ENCODE data around the gene ST6GAL2.

ST6GAL2 gene

DNA sequence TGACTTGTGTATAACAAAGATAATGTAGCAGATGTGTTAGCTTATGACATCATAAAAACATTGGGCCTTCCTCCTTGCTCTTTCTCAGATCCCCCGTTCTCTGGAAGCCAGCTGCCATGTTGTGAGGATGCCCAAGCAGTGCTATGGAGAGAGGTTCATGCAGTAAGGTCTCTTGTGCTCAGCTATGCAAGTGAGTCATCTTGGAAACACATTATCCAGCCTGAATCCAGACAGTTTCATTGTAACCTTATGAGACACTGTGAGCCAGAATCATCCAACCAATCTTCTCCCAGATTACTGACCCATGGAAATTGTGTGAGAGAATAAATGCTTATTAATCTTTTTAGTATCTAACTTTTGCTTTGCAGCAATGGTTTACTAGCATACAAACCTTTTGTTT, 60.8 kb downstream of the ST6GAL2 start:
- no peak for DNase-seq

DNA sequence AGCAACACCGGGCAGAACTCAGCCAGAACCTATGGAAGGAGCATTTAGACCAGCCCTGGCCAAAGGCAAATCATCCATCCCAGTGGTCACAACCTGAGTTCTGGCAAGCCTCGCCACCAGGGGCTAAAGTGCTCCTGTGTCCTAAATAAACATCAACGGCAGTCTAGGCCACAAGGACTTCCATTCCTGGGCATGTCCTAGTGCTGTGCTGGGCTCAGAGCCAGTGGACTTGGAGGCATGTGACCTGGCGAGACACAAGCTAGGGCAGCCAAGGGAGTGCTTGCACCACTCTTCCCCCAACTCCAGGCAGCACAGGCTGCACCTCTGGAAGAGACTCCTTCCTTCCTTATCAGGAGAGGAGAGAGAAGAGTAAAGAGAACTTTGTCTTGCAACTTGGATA, 69.0 kb downstream of the ST6GAL2 start:
- DNase-seq, result no peak

DNA sequence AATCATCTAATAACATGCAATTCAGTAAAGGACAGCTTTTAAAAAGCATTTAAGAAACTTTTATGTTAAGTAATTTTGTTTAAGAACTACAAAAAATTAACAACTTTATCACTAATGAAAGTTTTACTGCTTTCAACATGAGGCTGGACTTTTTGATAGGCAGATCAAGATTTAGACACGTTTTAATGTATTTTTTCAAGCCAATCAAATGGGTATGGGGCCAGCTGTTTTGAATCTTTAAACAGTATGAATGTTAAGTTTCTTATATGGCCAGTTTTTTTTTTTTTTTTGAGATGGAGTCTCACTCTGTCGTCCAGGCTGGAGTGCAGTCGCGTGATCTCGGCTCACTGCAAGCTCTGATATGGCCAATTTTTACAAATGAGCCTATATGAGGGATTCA, 73.1 kb downstream of the ST6GAL2 start:
- no peak for DNase-seq

DNA sequence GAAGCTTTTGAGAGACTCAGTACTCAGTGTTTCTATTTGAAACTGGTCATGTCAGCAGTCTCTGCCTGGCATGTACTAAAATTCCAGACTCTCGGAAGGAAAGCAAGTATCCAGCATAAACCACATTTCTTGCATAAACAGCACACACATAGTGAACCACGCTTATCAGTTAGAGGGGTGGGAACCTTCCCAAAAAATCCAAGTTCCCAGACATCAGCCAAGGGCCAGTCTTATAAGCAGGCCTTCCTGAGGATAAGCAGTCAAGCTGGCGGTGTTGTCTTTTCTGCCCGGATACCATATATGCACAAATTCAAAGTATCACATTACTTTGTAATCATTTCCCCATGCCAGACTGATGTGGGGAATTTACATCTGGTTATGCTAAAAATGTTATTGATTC, 73.6 kb downstream of the ST6GAL2 start:
- no peak for DNase-seq

DNA sequence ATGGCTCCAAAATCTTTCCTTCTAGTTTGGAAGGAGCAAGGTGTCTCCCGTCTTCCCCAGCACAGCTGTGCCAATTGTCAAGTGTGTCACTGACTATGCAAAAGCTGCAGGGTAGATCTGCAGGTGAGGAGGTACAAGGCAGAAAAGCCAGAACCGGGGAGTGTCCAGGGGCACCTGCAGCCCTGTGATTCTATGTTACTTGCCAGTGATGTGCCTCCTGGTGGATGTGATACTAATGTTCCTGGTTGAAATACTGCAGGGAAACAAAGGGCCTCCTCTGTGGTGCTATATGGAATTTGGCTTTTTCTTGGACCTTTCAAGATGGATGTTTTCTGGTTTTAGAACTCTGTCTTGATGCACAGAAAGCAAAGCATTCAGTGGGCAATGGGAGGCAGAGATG, 80.3 kb downstream of the ST6GAL2 start:
- DNase-seq, result no peak

DNA sequence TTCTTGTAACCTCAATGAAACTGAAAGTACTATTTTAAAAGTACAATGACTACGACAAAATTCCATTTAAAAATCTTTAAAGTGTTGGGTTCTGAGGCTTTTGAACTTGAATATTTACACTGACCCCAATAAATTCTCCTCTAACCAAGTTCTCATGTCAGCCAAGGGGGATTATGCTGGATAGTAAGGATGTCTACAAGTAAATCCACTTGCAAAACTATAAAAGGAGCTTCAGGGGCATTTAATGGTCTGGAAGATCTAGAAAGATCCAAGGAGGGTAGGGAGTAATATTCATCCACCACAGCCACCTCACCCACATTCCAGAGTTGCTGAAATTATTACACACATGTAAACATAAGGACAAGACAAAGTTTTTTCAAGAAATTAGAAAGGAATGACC, 81.8 kb downstream of the ST6GAL2 start:
- no peak for DNase-seq

DNA sequence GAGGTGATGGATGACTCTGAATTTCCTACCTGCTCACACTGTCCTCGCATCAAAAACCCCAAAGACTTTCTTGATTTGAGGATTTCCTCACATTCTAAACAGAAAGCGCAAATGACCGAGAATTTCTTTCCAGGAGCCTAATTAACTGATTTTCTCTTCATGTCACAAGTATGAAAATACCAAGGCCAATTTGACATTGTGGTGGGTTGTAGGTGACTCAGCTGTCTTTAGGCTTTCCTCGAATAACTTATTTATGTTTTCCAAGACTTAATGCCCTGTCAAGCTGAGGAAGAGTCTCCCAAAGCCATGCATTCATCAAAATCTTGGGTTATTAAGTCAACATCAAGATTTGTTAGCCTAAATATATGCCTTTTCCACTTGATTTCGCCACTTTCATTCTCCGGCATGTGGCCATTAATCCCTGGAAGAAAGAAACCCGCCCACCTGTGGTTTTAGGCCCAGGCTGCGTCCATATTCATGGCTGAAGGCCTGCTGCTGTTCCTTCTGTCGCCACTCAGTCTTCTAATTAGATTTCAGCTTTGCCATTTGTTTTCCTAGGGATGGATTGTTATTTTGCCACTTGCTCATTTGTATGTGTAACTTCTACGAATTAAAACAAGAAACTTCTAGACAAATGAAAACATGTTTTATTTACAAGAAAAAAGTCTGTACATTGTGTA, 84.9 kb downstream of the ST6GAL2 start:
- no peak for DNase-seq

DNA sequence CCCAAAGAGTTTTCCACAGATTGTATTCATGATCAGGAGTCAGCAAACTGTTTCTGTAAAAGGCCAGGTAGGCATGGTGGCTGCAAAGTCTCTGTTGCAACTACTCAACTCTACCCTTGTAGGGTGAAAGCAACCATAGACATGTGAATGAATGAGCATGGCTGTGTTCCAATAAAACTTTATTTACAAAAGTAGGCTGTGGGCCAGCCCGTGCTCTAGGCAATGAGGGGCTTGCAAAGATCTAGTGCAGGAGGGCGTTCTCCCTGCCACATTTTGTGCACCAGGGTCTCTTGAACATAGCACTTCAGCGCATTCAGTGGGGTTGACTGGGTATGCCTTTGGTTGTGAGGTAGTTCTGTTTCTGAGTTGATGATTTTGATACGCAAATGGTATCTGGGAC, 85.8 kb downstream of the ST6GAL2 start:
- no peak for DNase-seq

DNA sequence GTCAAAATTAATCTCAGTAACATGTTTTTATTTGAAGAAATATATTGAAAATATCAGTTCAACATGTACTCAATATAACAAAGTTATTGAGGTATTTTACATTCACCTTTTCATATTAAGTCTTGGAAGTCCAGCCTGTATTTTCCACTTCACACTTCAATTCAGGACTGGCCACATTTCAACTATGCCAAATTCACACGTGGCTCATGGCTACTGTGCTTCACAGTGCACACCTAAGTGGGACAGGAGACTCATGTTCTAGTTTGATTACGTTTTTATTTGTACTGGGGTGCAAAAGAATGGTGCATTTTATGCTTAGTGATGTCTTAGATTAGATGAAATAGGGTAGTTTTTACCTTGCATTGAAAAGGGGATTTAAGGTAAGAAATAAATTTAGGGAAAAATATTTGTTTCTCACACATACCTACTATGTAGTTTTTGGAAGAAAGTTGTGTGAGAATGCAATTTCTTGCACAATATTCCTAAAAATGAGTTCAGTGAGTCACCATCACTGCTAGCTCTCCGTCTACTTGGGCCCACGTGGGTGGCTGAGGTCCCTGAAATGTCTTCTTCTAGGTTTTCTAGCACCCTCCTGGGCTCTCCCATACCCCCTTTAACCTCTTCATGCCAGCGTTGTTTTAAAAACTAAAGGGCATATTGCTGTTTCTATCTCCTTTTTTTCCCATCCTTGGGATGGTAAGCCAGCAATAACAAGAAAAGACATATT, 87.0 kb downstream of the ST6GAL2 start:
- no peak for DNase-seq

DNA sequence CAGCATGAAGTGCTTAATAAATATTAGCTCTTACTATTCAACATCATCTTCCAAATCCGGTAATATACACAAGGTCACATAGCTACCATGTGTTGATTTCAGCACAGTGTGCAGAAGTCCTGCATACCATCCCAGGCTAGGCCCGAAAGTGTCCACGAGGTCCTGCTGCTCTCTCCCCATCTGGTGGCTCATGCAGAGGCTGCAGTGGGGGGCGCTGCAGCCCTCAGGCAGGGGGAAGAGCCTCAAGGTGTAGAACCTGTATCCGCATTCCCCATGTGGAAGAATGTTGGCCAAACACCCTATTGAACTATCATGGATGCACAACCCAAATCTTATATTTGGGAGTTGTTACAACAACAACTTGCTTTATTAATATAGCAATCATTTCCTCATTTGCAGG, 88.5 kb downstream of the ST6GAL2 start:
- no peak for DNase-seq

DNA sequence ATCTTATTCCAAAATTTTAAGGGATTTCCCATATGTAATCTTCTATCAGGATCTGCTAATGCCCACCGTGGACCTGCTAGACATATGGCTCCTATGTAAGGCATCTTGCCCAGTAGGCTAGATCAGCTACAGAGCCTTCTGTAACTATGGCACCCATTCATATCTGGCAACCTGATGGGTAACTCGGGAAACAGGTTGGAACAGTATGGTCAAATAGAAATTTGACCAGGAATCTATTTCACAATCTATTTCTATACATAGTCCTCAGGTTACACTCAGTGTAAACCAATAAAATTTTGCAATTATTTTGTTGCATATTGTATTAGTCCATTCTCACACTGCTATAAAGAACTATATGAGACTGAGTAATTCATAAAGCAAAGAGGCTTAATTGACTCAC, 93.3 kb downstream of the ST6GAL2 start:
- DNase-seq, result no peak

DNA sequence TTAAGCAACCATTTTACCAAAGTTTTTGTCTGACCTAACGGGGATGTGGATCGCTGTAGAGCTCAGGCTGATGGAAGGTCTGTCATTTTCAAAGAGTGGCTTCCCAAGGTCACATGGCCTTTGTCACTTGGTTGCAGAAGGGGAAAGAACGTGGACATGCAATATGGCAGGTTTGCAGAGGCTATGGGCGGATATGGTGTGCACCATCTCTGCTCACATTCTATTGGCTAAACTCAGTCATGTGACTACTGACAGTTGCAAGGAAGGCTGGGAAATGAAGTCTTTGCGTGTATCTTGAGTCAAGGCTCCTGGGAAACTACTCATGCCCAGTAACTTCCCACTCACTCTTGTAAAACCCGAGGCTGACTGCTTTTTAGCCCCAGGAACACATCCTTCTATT, 96.8 kb downstream of the ST6GAL2 start:
- DNase-seq, result no peak

DNA sequence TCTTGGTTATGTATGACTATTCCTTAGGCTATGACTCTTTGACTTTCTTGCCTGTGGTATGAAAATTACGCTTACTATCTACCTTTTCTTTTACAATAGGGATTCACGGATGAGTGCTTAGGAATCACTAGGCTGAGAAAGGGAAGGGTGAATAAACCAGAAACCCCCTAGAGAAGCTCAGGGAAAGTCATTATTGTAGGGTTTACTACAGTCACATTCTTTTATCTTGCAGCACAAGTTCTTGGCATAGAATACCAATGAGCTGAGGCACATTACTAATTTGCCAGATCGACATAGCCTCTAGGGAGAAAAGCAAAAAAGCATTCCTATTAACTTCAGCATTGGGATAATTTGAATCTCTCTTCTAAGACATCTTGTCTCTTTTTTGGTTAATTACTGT, 103.3 kb downstream of the ST6GAL2 start:
- DNase-seq, result no peak

DNA sequence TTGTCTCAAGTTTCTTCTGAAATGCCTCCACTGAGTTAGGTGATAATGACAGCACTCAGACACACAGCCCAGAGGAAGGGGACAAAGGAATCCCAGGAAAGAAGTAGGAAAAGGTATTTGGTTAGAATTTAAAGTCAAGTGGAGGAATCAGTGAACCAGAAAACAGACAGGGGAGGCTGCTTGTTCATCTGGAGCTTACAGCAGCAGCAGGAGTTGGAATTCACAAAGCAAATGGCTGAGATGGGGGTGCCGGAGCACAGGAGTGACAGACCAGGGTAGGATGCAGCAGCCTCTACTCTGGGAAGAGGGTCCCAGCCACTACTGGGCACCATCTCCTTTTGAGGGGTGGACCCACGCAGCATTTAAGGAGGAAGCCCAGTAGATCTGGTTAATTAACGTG, 104.8 kb downstream of the ST6GAL2 start:
- DNase-seq, result no peak

DNA sequence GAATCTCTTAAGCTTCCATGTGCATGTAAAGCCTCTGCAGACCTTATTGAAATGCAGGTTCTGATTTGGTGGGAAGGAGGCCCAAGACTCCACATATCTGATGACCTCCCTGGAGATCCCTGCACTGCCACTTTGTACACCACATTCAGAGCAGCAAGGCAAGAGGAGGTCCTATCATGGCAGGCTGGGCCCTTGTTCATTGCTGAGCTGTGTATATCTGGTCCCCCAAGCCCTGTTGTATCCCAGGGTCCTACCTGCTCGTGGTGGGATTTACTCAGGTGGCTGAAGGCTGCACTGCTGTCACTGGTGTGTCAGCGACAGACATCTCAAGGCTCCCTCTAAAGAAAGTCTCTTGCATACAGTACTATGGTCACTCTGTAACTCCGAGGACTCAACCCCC, 114.2 kb downstream of the ST6GAL2 start:
- no peak for DNase-seq

DNA sequence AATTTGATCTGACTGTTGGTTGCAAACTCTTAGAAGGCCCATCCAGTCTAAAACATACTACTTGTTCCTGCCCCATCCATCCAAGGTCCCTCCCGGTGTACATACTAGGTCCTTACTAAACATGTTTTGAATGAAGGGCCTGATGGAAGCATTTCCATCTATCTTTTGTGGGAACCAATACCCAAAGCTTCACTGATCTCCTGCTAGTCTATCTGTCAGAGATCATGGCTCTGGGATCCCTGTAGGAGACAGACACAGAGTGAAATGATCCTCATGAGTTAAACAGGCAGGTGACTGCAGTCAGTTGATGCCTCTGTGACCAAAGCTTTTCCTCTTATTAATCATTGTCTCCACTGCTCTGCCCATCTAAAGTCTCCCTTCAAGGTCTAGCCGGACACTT, 115.0 kb downstream of the ST6GAL2 start:
- DNase-seq, result no peak

DNA sequence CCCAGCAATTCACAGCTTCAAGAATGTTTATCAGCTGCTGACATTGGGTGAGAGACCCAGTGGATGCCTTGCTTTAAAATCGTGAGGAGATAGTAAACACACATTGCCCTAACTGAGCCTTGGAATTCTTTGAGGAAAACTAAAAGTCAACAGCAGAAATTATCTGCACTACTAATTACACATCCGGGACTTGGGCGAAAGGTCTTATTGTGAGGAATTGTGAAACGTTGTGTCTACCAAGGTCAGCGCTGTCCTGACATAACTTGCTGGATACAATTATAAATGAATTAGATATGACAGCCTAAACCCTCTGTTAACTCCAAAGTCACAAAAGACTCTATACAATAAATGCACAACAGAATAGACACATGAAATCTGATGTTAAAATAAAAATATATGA, 121.4 kb downstream of the ST6GAL2 start:
- DNase-seq, result no peak

DNA sequence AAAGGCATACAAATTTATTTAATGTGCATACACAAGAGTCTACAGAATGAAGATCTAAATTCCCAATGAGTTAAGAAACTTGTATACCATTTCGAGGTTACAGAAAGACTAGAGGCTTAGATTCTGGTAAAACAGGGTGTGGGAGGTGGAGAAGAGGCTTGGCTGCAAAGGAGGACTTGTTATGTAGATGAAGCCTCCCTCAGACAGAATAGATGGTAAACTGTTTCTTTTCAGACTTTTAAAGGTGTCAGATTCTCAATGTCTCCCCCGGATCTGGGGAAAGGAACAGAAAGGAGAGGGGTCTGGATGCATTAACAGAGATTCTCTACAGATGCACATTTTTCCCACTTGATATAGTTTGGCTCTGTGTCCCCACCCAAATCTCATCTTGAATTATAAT, 126.0 kb downstream of the ST6GAL2 start:
- DNase-seq, result no peak

DNA sequence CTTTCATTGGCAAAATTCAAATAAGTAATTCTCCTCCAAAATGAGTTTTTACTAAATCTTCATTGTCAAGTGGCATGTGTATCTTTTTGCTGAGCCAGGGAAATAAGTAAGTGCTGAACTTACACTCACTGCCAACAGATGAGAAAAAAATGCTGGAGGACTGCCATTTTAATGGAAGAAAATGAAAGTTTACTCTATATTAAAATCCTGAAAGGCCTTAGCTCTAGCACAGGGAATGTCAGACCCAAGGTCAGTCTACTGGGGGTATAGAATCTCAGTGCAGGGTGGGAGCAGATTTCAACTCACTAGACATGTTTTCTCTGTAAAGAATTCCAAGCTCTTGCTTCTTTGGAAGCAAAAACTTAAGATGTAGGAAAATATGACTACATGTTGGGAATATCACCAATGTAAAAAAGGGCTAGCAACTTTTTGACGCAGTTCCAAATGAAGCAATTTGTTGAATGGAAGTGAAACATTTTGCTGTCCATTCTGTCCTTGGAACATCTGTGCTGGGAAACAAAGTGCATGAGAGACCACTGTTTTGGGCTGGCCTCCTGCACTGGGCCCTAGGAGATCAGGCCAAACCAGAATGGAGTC, 127.0 kb downstream of the ST6GAL2 start:
- no peak for DNase-seq

Measured in NCI-H1436 (cell line).